Keratinocyte (primary cell): ENCODE results near the gene ABCG1. TPM values are rescaled to one million over a fixed set of nuclear protein-coding genes. Genes with fewer than 3 reads are reported as not detected.
A peak's percentile ranks its signal among the peaks of the same experiment; 100 is the strongest.

Source experiments
- DNase-seq: peaks from one replicate; pipeline ENCODE4 v3.0.0-alpha.2; 2011; ENCODE audit warnings: low read depth, missing footprints, low spot score
- FAIRE-seq: peaks from 2 replicates; lab custom pipeline; 2011; peaks lifted over from hg19 to GRCh38; lab: Jason Lieb, UNC
- H2AFZ ChIP-seq: 2 replicates; pipeline ENCODE4 v1.6.0; 2012; ENCODE audit warnings: low read length, control low read depth, inconsistent platforms; ENCODE audit not compliant: control insufficient read depth
- H3K27ac ChIP-seq: 2 replicates; pipeline ENCODE4 v1.5.1; 2011; ENCODE audit warnings: low read length; ENCODE audit not compliant: control insufficient read depth, insufficient read depth
- H3K27me3 ChIP-seq: 3 replicates; pipeline ENCODE4 v1.6.0; 2011; ENCODE audit warnings: low read length; ENCODE audit not compliant: control insufficient read depth, insufficient read depth; ENCODE audit errors: extremely low read depth
- H3K36me3 ChIP-seq, 2 experiments: 2 replicates in 1 of 2; 3 replicates in 1 of 2; pipeline ENCODE4 v1.5.1; 2011; ENCODE audit warnings: low read length in 2 of 2, mild to moderate bottlenecking in 1 of 2; ENCODE audit not compliant: control insufficient read depth in 2 of 2, insufficient read depth in 2 of 2; ENCODE audit errors: extremely low read depth in 1 of 2
- H3K4me1 ChIP-seq: 3 replicates; pipeline ENCODE4 v1.5.1; 2011; ENCODE audit warnings: low read length; ENCODE audit not compliant: control insufficient read depth, insufficient read depth; ENCODE audit errors: extremely low read depth
- H3K4me2 ChIP-seq: 3 replicates; pipeline ENCODE4 v1.6.0; 2011; ENCODE audit warnings: low read depth, low read length; ENCODE audit not compliant: control insufficient read depth, insufficient read depth; ENCODE audit errors: extremely low read depth
- H3K4me3 ChIP-seq, 3 experiments: fragments of 200-600 bp in 1 of 3; sonication (generic) in 1 of 3; 2 replicates in 2 of 3; 3 replicates in 1 of 3; pipeline ENCODE4 v1.5.1; 2011 to 2016; ENCODE audit warnings: low read length in 3 of 3, mild to moderate bottlenecking in 3 of 3, control low read depth in 2 of 3, inconsistent platforms in 1 of 3, low read depth in 1 of 3, mixed read lengths in 1 of 3, mixed run types in 1 of 3, moderate library complexity in 1 of 3; ENCODE audit not compliant: control insufficient read depth in 2 of 3, insufficient read depth in 2 of 3; ENCODE audit errors: extremely low read depth in 1 of 3
- H3K79me2 ChIP-seq: 2 replicates; pipeline ENCODE4 v1.6.0; 2012; ENCODE audit warnings: low read length; ENCODE audit not compliant: control insufficient read depth, insufficient read depth
- H3K9ac ChIP-seq: 3 replicates; pipeline ENCODE4 v1.6.0; 2011; ENCODE audit warnings: low read length; ENCODE audit not compliant: control insufficient read depth, insufficient read depth; ENCODE audit errors: extremely low read depth
- H3K9me1 ChIP-seq: 3 replicates; pipeline ENCODE4 v1.6.0; 2011; ENCODE audit warnings: low read length; ENCODE audit not compliant: control insufficient read depth, insufficient read depth; ENCODE audit errors: extremely low read depth
- H3K9me3 ChIP-seq: 2 replicates; pipeline ENCODE4 v1.5.1; 2012; ENCODE audit warnings: low read depth, low read length; ENCODE audit not compliant: control insufficient read depth
- H4K20me1 ChIP-seq: 3 replicates; pipeline ENCODE4 v1.6.0; 2011; ENCODE audit warnings: low read length; ENCODE audit not compliant: control insufficient read depth, insufficient read depth; ENCODE audit errors: extremely low read depth
- CTCF ChIP-seq, 3 experiments: IDR thresholded peaks in 1 of 3; conservative IDR thresholded peaks in 1 of 3; optimal IDR thresholded peaks in 1 of 3; 2 replicates in 2 of 3; 3 replicates in 1 of 3; pipeline versions ENCODE3 to v1.5.1; 2011; ENCODE audit warnings: low read length in 3 of 3, mild to moderate bottlenecking in 3 of 3, moderate library complexity in 2 of 3, control low read depth in 1 of 3, inconsistent platforms in 1 of 3; ENCODE audit not compliant: insufficient read depth in 2 of 3; ENCODE audit errors: extremely low read depth in 1 of 3
- EZH2 ChIP-seq: IDR thresholded peaks from one replicate; pipeline ENCODE4 v1.6.1; 2012; ENCODE audit warnings: inconsistent platforms, mild to moderate bottlenecking, low read length, moderate library complexity
- dilution Hi-C: fragments of 300-500 bp; cut with MboI; formaldehyde crosslinking; loops from one replicate; pipeline ENCODE4 v1.7.0; 2020; ENCODE audit warnings: low sequenced_read_pairs; ENCODE audit not compliant: extremely low pct_ligation_motif_present
- polyA plus RNA-seq, 5 experiments: library from polyadenylated mRNA; depleted of rRNA in 3 of 5; stranded (reverse) in 3 of 5; stranded (forward) in 1 of 5; unstranded in 1 of 5; fragments of >200 nt; gene quantifications; 1 replicate in 1 of 5; 2 replicates in 3 of 5; 3 replicates in 1 of 5; pipeline versions ENCODE4 v1.2.1 to v1.2.3, GENCODE V29; 2011 to 2012; ENCODE audit warnings: missing spikeins in 2 of 5, low read depth in 1 of 5, low replicate concordance in 1 of 5

ABCG1 gene
- polyA plus RNA-seq, 1 donor (not counting 4 experiments of a cell fraction or from before 2014, with no cell fraction given) = 3.3 TPM

DNA sequence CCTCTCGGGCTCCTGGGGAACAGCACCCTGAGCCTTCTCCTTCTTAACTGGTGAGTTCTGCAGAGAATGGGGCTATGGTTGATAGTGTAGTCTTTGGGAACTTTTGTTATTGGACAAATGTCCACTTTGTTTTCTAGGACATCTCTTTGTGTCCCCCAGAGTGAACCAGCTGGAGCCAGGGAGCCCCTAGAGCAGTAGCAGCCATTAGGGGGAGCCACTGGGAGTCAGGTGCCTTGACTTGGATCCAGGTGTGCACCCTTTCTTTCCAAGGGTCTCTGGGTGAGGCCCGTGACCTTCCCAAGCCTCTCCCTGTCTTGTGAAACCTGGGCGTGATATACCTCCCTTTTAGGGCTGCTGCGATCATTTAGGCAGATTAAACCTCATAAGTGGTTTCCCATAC lies 36.9 kb downstream of the ABCG1 start:
- Histone ChIP-seq H4K20me1 (peaks cover 3% of the 10 kb centered on the region), H3K9ac (no peak overlapping the region), H2AFZ (no peak overlapping the region), H3K4me2 (no peak overlapping the region), H3K27me3 (peaks cover 20% of the 10 kb centered on the region), H3K36me3 (no peaks in the 10 kb centered on the region), H3K9me3 (no peaks in the 10 kb centered on the region), H3K4me3 (no peak overlapping the region), H3K4me1 (no peaks in the 10 kb centered on the region), H3K27ac (no peak overlapping the region), H3K79me2 (no peaks in the 10 kb centered on the region), H3K9me1 (no peaks in the 10 kb centered on the region)
- no peak for TF ChIP-seq EZH2
- peak in 1 of 3 experiments; percentile 9 for TF ChIP-seq CTCF (optimal IDR thresholded peaks at IDR 0.05 in 1 of 3, IDR thresholded peaks at IDR 0.05 in 1 of 3, conservative IDR thresholded peaks at IDR 0.05 in 1 of 3; ENCODE audit: extremely low read depth in 1 of 3, insufficient read depth in 2 of 3, low read length in 3 of 3)
- no peak for FAIRE-seq
- no peak for DNase-seq
- dilution Hi-C loops = no loop called here

DNA sequence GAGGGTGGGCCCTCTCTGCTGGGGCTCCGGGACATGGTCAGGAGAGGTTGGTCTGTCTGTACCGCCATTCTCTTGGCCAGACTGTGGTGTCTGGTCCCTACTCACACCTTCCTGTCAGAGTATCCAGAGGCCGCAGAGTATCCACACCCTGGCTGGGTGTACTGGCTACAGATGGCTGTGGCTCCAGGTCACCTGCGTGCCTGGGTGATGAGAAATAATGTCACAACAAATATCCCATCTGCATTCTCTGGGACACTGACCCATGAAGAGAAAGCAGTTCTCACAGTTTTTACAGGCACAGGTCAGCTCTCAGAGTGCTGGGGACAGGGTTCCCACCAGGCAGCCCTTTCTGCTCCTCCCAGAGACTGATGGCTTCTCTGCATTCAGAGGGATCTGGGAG lies 37.4 kb downstream of the ABCG1 start:
- Histone ChIP-seq H2AFZ (no peak overlapping the region), H3K79me2 (no peaks in the 10 kb centered on the region), H3K27me3 (peaks cover 20% of the 10 kb centered on the region), H3K9me3 (no peaks in the 10 kb centered on the region), H3K4me2 (no peak overlapping the region), H3K4me3 (no peak overlapping the region), H3K27ac (no peak overlapping the region), H3K4me1 (no peaks in the 10 kb centered on the region), H3K9me1 (no peaks in the 10 kb centered on the region), H3K9ac (no peak overlapping the region), H3K36me3 (no peaks in the 10 kb centered on the region), H4K20me1 (peaks cover 3% of the 10 kb centered on the region)
- no peak for FAIRE-seq
- dilution Hi-C loops = no loop called here
- no peak for TF ChIP-seq CTCF (optimal IDR thresholded peaks at IDR 0.05 in 1 of 3, IDR thresholded peaks at IDR 0.05 in 1 of 3, conservative IDR thresholded peaks at IDR 0.05 in 1 of 3; ENCODE audit: extremely low read depth in 1 of 3, insufficient read depth in 2 of 3, low read length in 3 of 3)
- TF ChIP-seq EZH2 = no peak
- no peak for DNase-seq
